ENCODE data around the gene USP38. TPM values are rescaled to one million over a fixed set of nuclear protein-coding genes. Genes with fewer than 3 reads are reported as not detected.
"Not testable (repeated sequence)": the region's sequence is repeated elsewhere in the genome, so short reads cannot be mapped to it uniquely, and the experiment has no call there.

Gene USP38, protein sequence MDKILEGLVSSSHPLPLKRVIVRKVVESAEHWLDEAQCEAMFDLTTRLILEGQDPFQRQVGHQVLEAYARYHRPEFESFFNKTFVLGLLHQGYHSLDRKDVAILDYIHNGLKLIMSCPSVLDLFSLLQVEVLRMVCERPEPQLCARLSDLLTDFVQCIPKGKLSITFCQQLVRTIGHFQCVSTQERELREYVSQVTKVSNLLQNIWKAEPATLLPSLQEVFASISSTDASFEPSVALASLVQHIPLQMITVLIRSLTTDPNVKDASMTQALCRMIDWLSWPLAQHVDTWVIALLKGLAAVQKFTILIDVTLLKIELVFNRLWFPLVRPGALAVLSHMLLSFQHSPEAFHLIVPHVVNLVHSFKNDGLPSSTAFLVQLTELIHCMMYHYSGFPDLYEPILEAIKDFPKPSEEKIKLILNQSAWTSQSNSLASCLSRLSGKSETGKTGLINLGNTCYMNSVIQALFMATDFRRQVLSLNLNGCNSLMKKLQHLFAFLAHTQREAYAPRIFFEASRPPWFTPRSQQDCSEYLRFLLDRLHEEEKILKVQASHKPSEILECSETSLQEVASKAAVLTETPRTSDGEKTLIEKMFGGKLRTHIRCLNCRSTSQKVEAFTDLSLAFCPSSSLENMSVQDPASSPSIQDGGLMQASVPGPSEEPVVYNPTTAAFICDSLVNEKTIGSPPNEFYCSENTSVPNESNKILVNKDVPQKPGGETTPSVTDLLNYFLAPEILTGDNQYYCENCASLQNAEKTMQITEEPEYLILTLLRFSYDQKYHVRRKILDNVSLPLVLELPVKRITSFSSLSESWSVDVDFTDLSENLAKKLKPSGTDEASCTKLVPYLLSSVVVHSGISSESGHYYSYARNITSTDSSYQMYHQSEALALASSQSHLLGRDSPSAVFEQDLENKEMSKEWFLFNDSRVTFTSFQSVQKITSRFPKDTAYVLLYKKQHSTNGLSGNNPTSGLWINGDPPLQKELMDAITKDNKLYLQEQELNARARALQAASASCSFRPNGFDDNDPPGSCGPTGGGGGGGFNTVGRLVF
- polyA plus RNA-seq: 28.6 TPM
- long read RNA-seq, donor 1, full-length matches to known transcripts: 4 of 4 reads
- long read RNA-seq, donor 1, partial matches to known transcripts: 0 of 4 reads
- long read RNA-seq, donor 1, other reads (novel, unspliced or antisense): 0 of 4 reads
- long read RNA-seq, donor 2, full-length matches to known transcripts: 7 of 7 reads
- long read RNA-seq, donor 2, partial matches to known transcripts: 0 of 7 reads
- long read RNA-seq, donor 2, other reads (novel, unspliced or antisense): 0 of 7 reads
- long read RNA-seq, donor 3, full-length matches to known transcripts: 14 of 14 reads
- long read RNA-seq, donor 3, partial matches to known transcripts: 0 of 14 reads
- long read RNA-seq, donor 3, other reads (novel, unspliced or antisense): 0 of 14 reads
- long read RNA-seq, donor 4: 0 reads
- long read RNA-seq, donor 5, full-length matches to known transcripts: 2 of 2 reads
- long read RNA-seq, donor 5, partial matches to known transcripts: 0 of 2 reads
- long read RNA-seq, donor 5, other reads (novel, unspliced or antisense): 0 of 2 reads
- long read RNA-seq, donor 6, full-length matches to known transcripts: 5 of 5 reads
- long read RNA-seq, donor 6, partial matches to known transcripts: 0 of 5 reads
- long read RNA-seq, donor 6, other reads (novel, unspliced or antisense): 0 of 5 reads
- long read RNA-seq, donor 7, full-length matches to known transcripts: 4 of 4 reads
- long read RNA-seq, donor 7, partial matches to known transcripts: 0 of 4 reads
- long read RNA-seq, donor 7, other reads (novel, unspliced or antisense): 0 of 4 reads
- long read RNA-seq, donor 8, full-length matches to known transcripts: 7 of 19 reads
- long read RNA-seq, donor 8, partial matches to known transcripts: 12 of 19 reads
- long read RNA-seq, donor 8, other reads (novel, unspliced or antisense): 0 of 19 reads
- long read RNA-seq, donor 9, full-length matches to known transcripts: 2 of 2 reads
- long read RNA-seq, donor 9, partial matches to known transcripts: 0 of 2 reads
- long read RNA-seq, donor 9, other reads (novel, unspliced or antisense): 0 of 2 reads
- long read RNA-seq, donor 10, full-length matches to known transcripts: 4 of 4 reads
- long read RNA-seq, donor 10, partial matches to known transcripts: 0 of 4 reads
- long read RNA-seq, donor 10, other reads (novel, unspliced or antisense): 0 of 4 reads
- long read RNA-seq, donor 11, full-length matches to known transcripts: 8 of 8 reads
- long read RNA-seq, donor 11, partial matches to known transcripts: 0 of 8 reads
- long read RNA-seq, donor 11, other reads (novel, unspliced or antisense): 0 of 8 reads

DNA sequence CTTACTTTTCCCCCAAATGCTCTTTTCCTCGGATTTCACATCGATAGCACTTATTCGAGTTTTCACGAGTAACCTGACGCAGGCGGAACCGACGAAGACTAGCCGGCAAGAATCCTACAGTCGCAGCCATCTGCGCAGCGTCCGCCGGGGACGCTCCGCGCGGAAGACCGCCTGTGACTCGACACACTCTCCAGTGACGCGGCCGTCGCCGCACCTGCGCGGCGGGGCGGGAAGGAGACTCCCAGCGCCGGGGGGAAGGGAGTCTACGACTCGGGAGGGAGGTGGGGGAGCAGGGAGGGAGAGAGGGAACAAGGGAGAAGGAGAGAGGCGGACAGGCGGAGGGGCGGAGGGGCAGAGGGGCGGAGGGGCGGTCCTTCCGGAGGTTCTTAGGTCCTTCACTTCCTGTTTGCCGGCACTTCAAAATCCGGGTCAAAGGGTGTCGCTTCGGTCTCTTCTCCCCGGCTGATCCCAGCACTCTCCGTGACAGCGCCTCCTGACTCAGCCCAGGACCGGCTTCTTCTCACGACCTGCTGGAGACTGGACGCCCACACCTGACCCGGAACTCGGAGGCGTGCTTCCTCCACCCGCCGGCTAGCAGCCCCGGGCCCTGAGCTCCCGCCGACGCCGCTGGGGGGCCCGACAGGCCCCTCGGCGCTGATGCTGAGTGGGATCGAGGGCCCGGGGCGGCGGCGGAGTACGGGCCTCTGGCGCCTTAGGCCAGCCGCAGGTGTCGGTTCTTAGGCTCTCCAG is at the start of gene USP38:
Gene USP38, plus strand, starts transcription at position 415 of the 750 bp plus-strand sequence. CDS start 534 bp downstream, outside the sequence.
- Histone ChIP-seq H3K4me1 (ENCODE audit: control insufficient read depth, insufficient read depth, low read length) (no peaks in the 10 kb centered on the region), H3K4me3 (ENCODE audit: low read length) (peak within 1 kb of the TSS; percentile 84), H3K27me3 (ENCODE audit: control insufficient read depth, insufficient read depth, low read length) (no peaks in the 10 kb centered on the region), H3K36me3 (ENCODE audit: control insufficient read depth, insufficient read depth, low read length) (no peaks in the 10 kb centered on the region), H3K9me3 (ENCODE audit: control insufficient read depth, low read depth, low read length) (no peaks in the 10 kb centered on the region), H3K27ac (ENCODE audit: low read length) (peak within 1 kb of the TSS; percentile 95)
- peak; percentile 93 to 96 for DNase-seq
- 0% methylated on average over 1 of the region's 71 CpGs for WGBS (ENCODE audit: insufficient coverage, low lambda C conversion rate)

DNA sequence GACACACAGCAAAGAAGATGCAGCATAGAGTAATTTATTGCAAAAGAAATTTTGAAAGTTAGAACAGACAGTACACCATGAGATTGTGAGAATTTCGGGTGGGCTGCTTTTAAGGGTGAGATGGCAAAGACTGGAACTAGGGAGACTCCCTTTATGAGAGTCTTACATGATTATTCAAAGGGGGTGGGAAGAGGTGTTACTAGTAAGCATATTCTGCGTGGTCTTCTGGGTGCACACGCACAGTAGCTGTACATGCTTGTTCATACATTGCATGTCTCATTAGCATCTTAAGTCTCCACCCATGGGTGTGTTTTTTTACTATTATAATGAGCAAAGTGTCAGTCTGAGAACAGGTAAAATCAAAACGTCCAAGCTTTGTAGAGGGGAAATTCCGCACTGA is 49.4 kb upstream of the USP38 start:
- Histone ChIP-seq H3K27me3 (ENCODE audit: control insufficient read depth, insufficient read depth, low read length) (no peaks in the 10 kb centered on the region), H3K4me3 (ENCODE audit: low read length) (no peak overlapping the region), H3K36me3 (ENCODE audit: control insufficient read depth, insufficient read depth, low read length) (no peaks in the 10 kb centered on the region), H3K9me3 (ENCODE audit: control insufficient read depth, low read depth, low read length) (no peaks in the 10 kb centered on the region), H3K4me1 (ENCODE audit: control insufficient read depth, insufficient read depth, low read length) (peaks cover 14% of the 10 kb centered on the region), H3K27ac (ENCODE audit: low read length) (no peak overlapping the region)
- WGBS (ENCODE audit: insufficient coverage, low lambda C conversion rate): 80% methylated on average over 1 of the region's 5 CpGs
- no peak for DNase-seq

DNA sequence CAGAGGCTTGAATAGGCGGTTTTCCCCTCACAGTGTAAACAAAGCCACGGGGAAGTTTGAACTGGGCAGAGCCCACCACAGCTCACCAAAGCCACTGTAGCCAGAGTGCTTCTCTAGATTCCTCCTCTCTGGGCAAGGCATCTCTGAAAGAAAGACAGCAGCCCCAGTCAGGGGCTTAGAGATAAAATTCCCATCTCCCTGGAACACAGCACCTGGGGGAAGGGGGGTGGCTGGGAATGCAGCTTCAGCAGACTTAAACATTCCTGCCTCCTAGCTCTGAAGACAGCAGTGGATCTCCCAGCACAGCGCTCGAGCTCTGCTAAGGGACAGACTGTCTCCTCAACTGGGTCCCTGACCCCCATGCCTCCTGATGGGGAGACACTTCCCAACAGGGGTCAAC is 44.0 kb upstream of the USP38 start:
- no peaks in the 10 kb centered on the region for H3K36me3 ChIP-seq (ENCODE audit: control insufficient read depth, insufficient read depth, low read length)
- no peaks in the 10 kb centered on the region for H3K9me3 ChIP-seq (ENCODE audit: control insufficient read depth, low read depth, low read length)
- no peaks in the 10 kb centered on the region for H3K27me3 ChIP-seq (ENCODE audit: control insufficient read depth, insufficient read depth, low read length)
- no peak overlapping the region for H3K27ac ChIP-seq (ENCODE audit: low read length)
- H3K4me3 ChIP-seq (ENCODE audit: low read length): no peak overlapping the region
- DNase-seq: no peak
- no CpG with 5 or more reads among the region's 4 CpGs for WGBS (ENCODE audit: insufficient coverage, low lambda C conversion rate)
- no peaks in the 10 kb centered on the region for H3K4me1 ChIP-seq (ENCODE audit: control insufficient read depth, insufficient read depth, low read length)

DNA sequence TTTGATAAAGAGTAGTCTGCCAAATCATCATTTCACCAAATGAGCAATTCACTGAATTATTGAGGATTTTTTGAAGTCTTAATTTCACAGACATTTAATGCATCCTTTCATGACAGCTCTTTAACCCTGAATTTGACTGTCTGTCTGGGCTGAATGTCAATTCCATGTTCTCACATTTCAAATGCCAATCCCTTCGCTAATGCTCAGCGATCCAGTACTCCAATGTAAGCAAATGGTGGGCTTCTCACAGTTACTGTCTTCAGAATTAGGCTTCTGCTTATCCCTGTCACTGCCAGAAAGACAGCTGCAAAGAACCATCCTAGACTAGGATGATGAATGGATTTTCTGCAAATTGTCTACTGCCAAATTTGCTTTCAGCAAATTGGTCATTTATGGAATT is 36.2 kb upstream of the USP38 start:
- DNase-seq: peak in 1 of 2 donors; percentile 3
- Histone ChIP-seq H3K27ac (ENCODE audit: low read length) (no peak overlapping the region), H3K36me3 (ENCODE audit: control insufficient read depth, insufficient read depth, low read length) (no peaks in the 10 kb centered on the region), H3K9me3 (ENCODE audit: control insufficient read depth, low read depth, low read length) (peaks cover 3% of the 10 kb centered on the region), H3K4me1 (ENCODE audit: control insufficient read depth, insufficient read depth, low read length) (no peaks in the 10 kb centered on the region), H3K27me3 (ENCODE audit: control insufficient read depth, insufficient read depth, low read length) (no peaks in the 10 kb centered on the region), H3K4me3 (ENCODE audit: low read length) (no peak overlapping the region)
- WGBS (ENCODE audit: insufficient coverage, low lambda C conversion rate): no CpG with 5 or more reads among the region's 2 CpGs

DNA sequence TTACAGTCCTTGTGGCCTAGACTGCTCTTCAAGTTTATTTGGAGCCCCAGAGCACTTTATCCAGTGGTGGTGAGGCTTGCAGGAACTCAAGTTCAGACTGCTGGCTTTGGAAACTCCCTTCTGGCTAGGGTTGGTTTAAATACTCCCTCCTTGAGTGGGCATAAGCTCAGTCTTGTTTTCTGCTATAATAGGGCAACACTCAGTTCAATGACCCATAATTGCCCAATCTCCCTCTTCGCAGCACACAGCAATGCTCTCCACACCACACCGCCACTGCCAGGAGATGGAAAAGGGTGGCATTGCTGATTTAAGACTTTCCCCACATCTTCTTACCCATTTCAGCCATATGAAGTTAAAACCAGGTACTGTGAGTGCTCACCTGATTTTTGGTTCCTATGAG is 27.9 kb upstream of the USP38 start:
- Histone ChIP-seq H3K4me3 (ENCODE audit: low read length) (no peak overlapping the region), H3K4me1 (ENCODE audit: control insufficient read depth, insufficient read depth, low read length) (no peaks in the 10 kb centered on the region), H3K27me3 (ENCODE audit: control insufficient read depth, insufficient read depth, low read length) (no peaks in the 10 kb centered on the region), H3K9me3 (ENCODE audit: control insufficient read depth, low read depth, low read length) (peaks cover 8% of the 10 kb centered on the region), H3K27ac (ENCODE audit: low read length) (no peak overlapping the region), H3K36me3 (ENCODE audit: control insufficient read depth, insufficient read depth, low read length) (no peaks in the 10 kb centered on the region)
- no CpG with 5 or more reads among the region's 2 CpGs for WGBS (ENCODE audit: insufficient coverage, low lambda C conversion rate)
- DNase-seq: no peak

DNA sequence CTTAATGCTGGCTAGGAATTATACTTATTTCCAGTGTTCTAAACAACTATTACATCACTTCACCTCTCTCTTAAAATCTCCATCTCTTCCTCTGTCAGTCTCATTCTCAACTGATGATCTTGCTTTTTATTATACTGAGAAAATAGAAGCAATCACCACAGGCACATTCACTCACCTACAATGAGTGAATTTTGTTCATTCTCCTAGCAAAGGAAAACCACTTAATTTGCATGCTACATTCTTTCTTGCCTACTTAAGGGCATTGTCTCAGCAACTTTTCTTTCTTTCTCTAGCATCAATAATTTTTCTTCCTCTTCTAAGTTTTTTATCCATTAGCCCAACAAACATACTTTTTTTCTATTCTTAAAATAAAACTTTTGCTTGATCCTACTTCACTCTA is 21.1 kb upstream of the USP38 start:
- Histone ChIP-seq H3K27ac (ENCODE audit: low read length) (no peak overlapping the region), H3K36me3 (ENCODE audit: control insufficient read depth, insufficient read depth, low read length) (no peaks in the 10 kb centered on the region), H3K27me3 (ENCODE audit: control insufficient read depth, insufficient read depth, low read length) (no peaks in the 10 kb centered on the region), H3K4me1 (ENCODE audit: control insufficient read depth, insufficient read depth, low read length) (no peaks in the 10 kb centered on the region), H3K9me3 (ENCODE audit: control insufficient read depth, low read depth, low read length) (peaks cover 4% of the 10 kb centered on the region), H3K4me3 (ENCODE audit: low read length) (no peak overlapping the region)
- DNase-seq: no peak

DNA sequence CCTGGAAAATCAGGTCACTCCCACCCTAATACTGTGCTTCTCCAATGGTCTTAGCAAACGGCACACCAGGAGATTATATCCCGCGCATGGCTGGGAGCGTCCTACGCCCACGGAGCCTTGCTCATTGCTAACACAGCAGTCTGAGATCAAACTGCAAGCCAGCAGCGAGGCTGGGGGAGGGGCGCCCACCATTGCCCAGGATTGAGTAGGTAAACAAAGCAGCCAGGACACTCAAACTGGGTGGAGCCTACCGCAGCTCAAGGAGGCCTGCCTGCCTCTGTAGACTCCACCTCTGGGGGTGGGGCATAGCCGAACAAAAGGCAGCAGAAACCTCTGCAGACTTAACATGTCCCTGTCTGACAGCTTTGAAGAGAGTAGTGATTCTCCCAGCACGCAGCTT is 18.0 kb upstream of the USP38 start:
- DNase-seq; H3K9me3 ChIP-seq (ENCODE audit: control insufficient read depth, low read depth, low read length); H3K4me3 ChIP-seq (ENCODE audit: low read length); H3K27ac ChIP-seq (ENCODE audit: low read length); H3K4me1 ChIP-seq (ENCODE audit: control insufficient read depth, insufficient read depth, low read length); H3K36me3 ChIP-seq (ENCODE audit: control insufficient read depth, insufficient read depth, low read length); H3K27me3 ChIP-seq (ENCODE audit: control insufficient read depth, insufficient read depth, low read length): not testable (repeated sequence)
- WGBS (ENCODE audit: insufficient coverage, low lambda C conversion rate): no CpG with 5 or more reads among the region's 11 CpGs

DNA sequence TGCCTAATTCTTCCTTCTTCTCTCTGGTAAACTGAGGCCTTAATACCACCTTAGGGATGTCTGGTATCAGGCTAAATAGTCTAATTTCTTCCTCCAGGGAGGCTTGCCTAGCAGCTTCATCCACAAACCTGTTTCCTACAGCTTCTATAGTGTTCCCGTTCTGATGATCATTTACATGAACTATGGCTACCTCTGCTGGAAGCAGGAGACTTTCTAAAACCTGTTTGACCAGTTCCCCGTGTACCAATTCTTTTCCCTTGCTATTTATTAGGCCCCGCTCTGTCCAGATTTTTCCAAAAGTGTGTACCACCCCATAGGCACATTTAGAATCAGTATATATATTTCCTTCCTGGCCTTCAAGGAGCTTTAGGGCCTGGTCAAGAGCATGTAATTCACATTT is 5.8 kb upstream of the USP38 start:
- H3K9me3 ChIP-seq (ENCODE audit: control insufficient read depth, low read depth, low read length): peaks cover 9% of the 10 kb centered on the region
- WGBS (ENCODE audit: insufficient coverage, low lambda C conversion rate): no CpG with 5 or more reads among the region's 3 CpGs
- no peaks in the 10 kb centered on the region for H3K27me3 ChIP-seq (ENCODE audit: control insufficient read depth, insufficient read depth, low read length)
- no peak overlapping the region for H3K4me3 ChIP-seq (ENCODE audit: low read length)
- no peak for DNase-seq
- no peaks in the 10 kb centered on the region for H3K4me1 ChIP-seq (ENCODE audit: control insufficient read depth, insufficient read depth, low read length)
- no peak overlapping the region for H3K27ac ChIP-seq (ENCODE audit: low read length)
- no peaks in the 10 kb centered on the region for H3K36me3 ChIP-seq (ENCODE audit: control insufficient read depth, insufficient read depth, low read length)

Data from large intestine (tissue), 12 donors.